HEK293T (cell line): ENCODE measurements around the gene GPR17.

Experiments
- ARNT ChIP-seq: fragments of 450-650 bp; IDR thresholded peaks from 2 replicates; pipeline ENCODE4 v1.6.1; 2017; ENCODE audit warnings: mild to moderate bottlenecking
- ELF4 ChIP-seq: fragments of 450-650 bp; IDR thresholded peaks from 2 replicates; pipeline ENCODE4 v1.6.1; 2017; ENCODE audit warnings: antibody characterized with exemption
- SUZ12 ChIP-seq: fragments of 450-650 bp; IDR thresholded peaks from 2 replicates; pipeline ENCODE4 v1.6.1; 2016; ENCODE audit warnings: mild to moderate bottlenecking
- ZNF384 ChIP-seq: fragments of 450-650 bp; IDR thresholded peaks from 2 replicates; pipeline ENCODE4 v1.6.1; 2016

- TF ChIP-seq ELF4, result no peak
- TF ChIP-seq SUZ12, result no peak
- TF ChIP-seq ZNF384, result no peak
- no peak for TF ChIP-seq ARNT
These were observed 16.3 kb upstream of the GPR17 start for GRCh38 chr2:127629637-127630036.
